T-helper 1 cell treated with Interleukin-12 subunit alpha and Interleukin-12 subunit beta and Interleukin-4 antibody, amounts not matched to agents 30 ng/mL and 1 ng/mL, for 36 hours (primary cell): ENCODE data around the gene TINAG. TPM values are rescaled to one million over a fixed set of nuclear protein-coding genes. Genes with fewer than 3 reads are reported as not detected.
"Not testable (repeated sequence)": the region's sequence is repeated elsewhere in the genome, so short reads cannot be mapped to it uniquely, and the experiment has no call there.

Source experiments
- intact Hi-C: fragments of 100-400 bp; cut with micrococcal nuclease; formaldehyde crosslinking; loops from one replicate; pipeline ENCODE4 v1.15.1; 2024
- total RNA-seq: library from RNA; stranded (reverse); gene quantifications from 2 replicates; pipeline ENCODE4 v1.2.3, GENCODE V29; 2022

TINAG gene
- total RNA-seq, 1 donor from 2014 or later = not detected

DNA sequence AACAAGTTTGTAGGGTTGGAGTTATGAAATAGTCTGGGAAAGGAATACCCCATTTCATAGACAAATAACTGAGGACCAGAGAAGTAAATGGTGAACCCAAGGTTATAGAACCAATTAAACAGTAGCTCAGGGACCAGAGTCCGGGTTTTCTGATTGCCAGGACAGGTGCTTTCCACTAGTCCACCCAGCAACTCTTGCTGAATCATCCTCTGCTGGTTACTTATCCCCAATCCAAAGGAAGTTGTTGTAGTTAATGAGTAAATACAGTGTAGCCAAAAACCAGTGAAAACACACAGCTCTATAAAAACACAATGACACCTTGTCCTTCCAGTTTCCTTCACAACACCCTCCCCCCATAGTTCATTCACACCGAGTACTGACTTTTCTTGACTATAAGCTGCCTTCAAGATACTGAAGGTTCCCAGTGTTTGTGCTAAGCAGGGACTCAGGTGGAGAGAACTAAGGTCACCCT lies 766 bp upstream of the TINAG start:
- intact Hi-C loops = no loop called here

DNA sequence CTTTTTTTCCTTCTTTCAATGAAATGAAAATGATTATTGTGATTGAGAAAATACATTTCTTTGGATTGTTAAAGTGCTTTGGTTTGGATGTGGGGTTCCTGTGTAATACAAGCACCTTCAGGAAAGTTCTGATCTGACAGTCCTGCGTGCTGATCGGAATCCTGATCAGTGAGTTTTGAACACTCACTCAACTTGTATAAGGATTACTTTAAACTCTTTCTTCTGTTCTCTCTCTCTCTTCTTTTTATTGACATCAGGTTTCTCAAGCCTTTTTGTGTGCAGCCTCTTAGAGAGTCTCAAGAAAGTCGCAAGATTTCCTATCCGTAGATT lies 710 bp downstream of the TINAG start:
- intact Hi-C loops = no loop called here

DNA sequence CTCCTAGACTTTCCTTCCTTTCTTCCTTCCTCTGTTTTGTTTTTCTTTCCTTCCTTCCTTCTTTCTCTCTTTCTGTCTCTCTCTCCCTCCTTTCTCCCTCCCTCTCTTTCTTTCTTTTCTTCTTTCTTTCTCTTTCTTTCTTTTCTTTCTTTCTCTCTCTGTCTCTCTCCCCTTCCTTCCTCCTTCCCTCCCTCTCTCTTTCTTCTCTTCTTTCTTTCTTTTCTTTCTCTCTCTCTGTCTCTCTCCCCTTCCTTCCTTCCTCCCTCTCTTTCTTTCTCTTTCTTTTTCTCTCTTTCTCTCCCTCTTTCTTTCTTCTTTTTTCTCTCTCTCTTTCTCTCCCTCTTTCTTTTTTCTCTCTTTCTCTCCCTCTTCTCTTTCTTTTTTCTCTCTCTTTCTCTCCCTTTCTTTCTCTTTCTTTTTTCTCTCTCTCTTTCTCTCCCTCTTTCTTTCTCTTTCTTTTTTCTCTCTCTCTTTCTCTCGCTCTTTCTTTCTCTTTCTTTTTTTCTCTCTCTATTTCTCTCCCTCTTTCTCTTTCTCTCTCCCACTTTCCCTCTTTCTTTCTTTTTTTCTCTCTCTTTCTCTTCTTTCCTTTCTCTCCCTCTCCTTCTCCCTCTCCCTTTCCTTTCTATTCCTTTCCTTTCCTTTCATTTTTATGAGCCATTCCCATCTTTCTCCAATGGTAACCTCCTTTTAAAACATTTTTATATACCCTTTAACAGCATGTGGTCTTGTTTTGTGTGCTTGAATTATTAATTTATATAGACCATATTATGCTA lies 2.3 kb downstream of the TINAG start:
- intact Hi-C loops = no loop called here

DNA sequence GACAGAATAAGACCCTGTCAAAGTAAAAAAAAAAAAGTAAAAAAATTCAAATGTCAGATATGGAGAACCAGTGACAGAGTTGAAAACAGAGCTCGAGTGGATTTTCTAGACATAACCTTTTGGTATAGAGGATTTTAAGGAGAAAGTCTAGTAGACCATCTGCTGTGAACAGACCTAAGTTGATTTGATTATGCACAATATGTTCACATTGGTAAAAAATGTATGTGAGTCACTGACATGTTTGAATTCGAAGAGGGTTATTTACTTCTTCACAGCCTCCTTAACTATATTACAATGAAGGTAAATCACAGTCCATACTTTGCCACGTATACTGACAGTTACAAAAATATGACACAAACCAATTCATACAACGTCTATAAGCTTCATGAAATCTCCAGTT lies 7.4 kb downstream of the TINAG start:
- intact Hi-C loops = no loop called here

DNA sequence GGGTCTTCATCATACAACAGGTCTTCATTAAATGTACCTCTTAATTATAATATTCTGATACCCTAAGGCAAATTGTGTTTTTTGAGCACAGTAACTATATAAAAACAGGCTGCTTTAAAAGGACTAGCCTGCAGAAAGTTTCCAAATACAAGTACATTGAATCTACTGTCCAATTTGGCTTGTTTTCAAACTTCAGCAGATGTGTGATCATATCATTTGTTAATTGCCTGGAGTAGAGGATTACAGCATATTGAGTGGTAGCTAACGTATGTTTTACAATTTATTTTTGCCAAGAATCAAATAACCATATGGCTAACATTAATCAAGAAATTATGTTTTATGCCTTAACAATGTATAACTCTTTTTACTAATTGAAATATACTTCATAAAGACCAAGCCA lies 12.6 kb downstream of the TINAG start:
- intact Hi-C loops = no loop called here

DNA sequence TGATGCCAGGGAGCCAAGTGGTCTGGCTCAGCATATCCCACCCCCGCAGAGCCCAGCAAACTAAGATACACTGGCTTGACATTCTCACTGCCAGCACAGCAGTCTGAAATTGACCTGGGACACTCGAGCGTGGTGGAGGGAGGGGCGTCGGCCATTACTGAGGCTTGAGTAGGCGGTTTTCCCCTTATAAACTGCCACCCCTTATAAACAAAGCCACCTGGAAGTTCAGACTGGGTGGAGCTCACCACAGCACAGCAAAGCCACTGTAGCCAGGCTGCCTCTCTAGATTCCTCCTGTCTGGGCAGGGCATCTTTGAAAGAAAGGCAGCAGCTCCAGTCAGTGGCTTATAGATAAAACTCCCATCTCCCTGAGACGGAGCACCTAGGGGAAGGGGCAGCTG lies 19.4 kb downstream of the TINAG start:
- intact Hi-C loops = no loop called here

DNA sequence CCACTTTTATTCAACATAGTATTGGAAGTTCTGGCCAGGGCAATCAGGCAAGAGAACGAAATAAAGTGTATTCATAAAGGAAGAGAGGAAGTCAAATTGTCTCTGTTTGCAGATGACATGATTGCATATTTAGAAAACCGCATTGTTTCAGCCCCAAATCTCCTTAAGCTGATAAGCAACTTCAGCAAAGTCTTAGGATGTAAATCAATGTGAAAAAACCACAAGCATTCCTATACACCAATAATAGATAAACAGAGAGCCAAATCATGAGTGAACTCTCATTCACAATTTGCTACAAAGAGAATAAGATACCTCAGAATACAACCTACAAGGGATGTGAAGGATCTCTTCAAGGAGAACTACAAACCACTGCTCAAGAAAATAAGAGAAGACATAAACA lies 23.3 kb downstream of the TINAG start:
- intact Hi-C loops = not testable (repeated sequence)

DNA sequence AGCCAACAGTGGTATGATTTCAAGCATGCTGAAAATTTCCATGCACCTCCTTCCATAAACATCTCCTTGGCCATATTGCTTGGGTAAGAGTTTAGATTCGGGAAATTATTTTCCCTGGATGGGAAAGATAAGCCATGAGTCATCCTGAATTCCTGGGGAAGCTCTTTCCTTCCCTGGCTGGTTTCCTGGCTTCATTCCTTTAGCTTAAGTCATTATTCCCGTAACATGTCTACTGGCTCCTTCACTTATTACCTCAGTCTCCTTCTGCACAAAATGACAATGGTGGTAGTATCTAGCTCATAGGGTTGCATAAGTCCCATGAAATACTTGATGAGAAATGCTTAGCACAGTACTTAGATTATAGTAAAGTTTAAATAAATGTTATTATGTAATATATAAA lies 27.6 kb downstream of the TINAG start:
- intact Hi-C loops = no loop called here

DNA sequence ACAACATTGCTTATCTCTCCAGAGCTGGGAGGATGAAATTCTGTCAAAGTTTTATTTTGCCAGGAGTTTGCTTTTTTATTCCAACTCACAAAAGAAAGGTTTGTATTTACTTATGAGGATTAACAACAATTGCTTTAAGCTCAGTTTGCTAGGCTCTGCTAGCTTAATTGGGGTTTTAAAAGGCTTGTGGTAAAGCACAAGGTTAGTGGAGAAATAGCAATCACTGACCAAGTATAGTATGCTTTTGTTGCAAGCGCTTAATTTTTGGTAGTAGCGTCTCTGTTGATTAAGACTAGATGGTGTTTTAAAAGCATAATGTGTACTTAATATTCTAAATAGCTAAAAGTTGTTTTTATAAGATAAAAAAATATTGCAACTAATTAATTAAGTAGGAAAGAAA lies 45.7 kb downstream of the TINAG start:
- intact Hi-C loops = no loop called here

DNA sequence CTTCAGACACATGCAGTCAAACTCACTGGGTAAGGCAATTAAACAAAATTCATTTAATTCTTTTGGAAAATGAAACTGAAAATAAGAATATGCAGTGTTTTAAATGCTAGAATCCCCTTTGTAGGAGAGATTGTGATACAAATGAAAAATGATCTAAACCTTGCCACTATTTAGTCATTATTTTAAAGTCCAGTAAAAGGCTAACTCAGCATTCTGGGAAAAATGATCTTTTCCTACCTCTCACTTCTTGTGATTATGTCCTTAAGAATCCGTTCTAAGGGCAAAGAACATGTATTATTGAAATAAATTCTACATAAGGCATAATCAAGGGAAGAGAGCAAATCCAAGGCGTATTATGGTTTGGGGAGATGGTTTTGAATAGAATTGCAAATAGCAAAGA lies 46.4 kb downstream of the TINAG start:
- intact Hi-C loops = no loop called here

DNA sequence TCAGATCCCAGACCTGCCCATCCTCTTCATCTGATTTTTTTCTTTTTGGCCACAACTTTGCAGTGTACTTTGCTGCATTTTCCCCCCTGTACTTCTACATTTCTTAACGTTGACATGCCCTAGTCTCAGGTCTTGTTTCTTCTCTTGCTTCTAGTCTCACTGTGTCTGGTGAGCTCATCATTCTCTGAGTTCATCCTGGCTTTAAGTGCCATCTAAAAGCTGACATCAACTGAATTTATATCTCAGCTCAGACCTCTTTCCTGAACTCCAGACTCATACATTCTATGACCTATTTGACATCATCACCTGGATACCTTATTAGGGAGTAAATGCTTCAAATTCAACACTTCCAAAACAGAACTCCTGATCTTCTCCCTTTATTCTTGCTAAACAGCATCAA lies 48.9 kb downstream of the TINAG start:
- intact Hi-C loops = no loop called here

DNA sequence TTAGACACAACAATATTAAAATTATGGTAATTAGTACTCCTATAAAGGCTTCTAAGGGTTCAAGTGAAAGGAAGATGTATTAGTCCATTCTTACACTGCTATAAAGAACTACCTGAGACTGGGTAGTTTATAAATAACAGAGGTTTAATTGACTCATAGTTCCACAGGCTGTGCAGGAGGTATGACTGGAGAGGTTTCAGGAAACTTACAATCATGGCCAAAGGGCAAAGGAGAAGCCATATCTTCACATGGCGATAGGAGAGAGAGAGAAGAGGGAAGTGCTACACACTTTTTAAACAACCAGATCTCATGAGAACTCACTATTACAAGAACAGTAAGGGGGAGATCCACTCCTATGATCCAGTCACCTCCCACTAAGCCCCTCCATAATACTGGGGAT lies 52.9 kb downstream of the TINAG start:
- intact Hi-C loops = no loop called here

DNA sequence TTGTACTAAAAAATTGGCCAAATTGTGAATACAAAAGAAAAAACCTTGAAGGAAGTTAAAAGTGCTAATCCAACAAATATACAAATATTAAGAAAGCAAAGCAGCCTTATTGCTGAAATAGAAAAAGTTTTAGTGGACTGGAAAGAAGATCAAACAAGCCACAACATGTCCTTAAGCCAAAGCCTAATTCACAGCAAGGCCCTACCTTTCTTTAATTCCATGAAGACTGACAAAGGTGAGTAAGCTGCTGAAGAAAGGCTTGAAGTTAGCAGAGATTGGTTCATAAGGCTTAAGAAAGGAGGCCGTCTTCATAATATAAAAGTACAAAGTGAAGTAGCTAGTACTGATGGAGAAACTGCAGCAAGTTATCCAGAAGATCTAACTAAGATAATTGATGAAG lies 53.5 kb downstream of the TINAG start:
- intact Hi-C loops = no loop called here

DNA sequence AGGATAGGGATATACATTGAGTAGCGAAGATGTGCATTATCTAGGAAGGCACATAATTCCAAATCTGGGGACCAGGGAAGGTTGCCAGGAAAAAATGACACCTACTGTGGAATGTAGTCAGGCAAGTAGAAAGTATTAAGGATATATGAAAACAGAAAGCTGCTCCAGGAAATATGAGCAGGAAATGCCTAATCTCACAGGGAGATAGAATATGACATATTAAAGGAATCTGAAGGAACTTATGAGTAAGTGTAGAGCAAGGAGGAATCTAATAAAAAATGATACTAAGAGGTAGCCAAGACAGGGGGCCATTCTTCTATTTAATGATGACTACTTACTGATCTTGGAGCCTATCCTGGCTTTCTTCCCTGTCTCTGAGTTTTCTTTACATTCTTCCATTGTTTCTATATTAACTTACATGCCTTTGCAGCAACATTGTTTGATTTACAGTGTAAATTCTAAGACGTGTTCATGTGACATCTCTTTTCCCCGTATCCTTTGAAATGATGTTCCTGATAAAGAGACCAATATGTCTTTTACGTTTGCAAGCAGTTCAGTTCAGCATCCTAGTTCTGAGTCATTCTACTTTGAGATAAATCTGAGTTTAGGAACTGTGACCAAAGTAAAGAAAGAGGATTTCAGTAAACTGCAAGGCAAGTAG lies 58.6 kb downstream of the TINAG start:
- intact Hi-C loops = no loop called here

DNA sequence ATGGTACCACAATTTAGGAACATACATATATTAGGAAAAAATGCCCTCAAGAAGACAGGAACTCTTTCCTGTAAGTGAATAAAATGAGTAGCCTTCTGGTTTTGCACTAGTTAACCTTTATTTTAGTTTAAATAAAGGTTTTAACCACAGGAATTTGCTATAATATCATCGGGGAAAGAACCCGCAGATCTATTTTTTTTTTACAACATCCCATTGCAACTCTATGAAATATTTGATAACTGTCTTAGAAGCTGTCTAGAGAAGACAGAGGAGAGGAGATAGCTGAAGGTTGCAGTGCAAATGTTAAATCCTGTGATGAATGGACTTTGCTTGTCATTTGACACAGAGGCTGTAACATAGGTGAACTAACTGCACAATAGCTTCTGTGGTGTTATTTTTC lies 69.5 kb downstream of the TINAG start:
- intact Hi-C loops = no loop called here

DNA sequence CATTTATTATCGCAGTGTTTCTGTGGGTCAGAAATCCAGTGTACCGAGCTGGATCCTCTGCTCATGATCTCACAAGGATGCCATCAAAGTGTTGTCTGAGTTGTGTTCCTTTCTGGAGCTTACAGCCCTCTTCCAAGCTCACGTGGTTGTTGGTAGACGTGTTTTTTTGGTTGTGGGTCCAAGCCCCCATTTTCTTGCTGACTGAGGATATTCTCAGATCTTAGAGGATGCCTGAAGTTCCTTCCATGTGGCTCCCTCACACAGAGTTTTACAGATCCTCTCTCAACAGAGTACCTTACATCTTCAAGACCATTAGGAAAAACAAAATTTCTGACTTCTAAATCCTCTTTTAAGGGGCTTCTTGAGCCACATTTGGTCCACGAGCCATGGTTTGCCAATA lies 78.1 kb downstream of the TINAG start:
- intact Hi-C loops = no loop called here

DNA sequence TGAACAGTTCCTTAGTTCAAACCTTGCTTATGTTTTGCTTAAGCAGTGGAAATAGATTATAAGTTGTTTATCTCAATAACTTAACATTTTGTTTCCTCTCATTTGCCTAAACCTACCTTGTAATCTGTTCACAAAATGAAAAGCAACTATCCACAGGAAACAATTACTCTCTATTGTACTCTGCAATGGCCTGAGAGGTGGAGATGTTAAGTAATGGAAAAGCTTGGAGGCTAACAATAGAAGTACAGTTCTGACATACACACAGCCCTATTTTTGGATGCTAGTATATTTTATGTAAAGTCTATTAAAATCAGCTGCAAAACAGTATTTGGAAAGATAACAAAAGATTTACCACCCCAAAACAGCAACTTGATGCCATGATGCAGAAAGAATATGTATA lies 82.1 kb downstream of the TINAG start:
- intact Hi-C loops = no loop called here

DNA sequence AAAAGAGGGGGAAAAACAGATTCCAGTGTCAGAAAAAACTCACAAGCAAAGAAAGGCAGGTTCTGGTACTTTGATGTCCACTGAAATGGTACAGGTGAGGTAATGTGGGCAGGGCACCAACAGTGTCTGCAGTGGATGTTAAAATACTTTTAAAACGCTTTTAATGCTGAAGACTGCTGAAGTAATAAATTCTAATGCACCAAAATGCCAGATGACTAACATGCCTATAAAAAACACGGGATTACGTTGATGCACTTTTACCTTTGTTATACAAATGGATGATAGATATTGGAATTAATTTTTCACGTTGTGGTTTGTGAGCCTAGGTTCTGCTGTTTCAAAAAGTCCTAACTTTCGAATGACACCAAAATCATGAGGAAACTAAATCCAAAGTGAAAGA lies 83.3 kb downstream of the TINAG start:
- intact Hi-C loops = no loop called here

DNA sequence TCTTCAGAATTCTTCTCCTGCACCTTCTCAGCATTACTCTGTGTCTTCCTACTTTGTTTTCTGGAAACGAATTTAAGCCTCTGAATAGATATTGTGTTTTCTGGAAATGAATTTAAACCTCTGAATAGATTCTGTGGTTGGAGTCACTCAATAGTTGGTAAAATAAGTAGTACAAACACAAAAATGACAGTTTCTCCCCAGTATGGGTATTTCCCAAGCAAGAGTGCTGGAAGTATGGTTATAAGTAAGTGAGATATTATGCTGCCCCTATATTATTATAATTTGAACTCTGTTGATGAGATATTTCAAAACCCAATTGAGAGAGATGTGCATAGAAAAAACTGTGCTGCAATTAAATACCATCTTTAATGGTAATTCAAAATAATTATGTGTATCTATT lies 94.9 kb downstream of the TINAG start:
- intact Hi-C loops = loop anchor here (10.0 kb wide), 1 partner anchor 2002 kb away; no protein-coding TSS in a partner anchor

DNA sequence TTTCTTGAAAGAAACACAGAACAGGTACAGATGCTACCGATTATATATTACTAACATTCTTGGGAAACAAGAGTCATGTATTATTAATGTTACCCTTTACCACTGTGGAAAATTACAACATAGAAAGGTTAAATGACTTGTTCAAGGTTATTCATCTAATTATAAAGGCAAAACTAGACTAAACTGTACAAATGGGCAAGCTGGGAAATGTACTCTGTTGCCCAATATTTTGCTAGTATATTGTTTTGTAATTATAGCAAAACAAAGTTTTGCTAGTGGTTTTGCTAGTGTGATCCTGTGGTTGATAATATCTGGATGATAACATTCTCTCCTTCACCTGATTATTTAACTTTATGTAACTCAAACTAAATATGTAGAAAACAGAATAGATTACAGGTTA lies 96.5 kb downstream of the TINAG start:
- intact Hi-C loops = loop anchor here (10.0 kb wide), 1 partner anchor 2000 kb away; no protein-coding TSS in a partner anchor

DNA sequence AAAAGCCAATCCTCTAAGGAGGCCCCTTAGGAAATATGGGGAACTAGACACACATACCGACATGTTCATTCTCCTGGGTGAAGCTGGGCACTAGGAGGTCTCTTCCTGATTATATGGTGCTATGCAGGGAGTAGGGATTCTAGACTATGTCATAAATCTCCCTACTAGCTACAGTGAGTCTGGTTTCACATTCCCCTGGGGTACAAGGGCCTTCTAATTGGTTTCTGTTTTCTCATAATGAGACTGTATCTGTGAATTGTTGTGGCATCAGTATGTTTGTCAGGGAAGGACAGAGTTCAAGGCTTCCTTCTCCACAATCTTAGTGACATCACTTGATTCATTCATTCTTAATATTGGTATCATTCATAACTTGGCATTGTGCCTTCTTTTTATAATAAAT lies 103.5 kb downstream of the TINAG start:
- intact Hi-C loops = no loop called here

DNA sequence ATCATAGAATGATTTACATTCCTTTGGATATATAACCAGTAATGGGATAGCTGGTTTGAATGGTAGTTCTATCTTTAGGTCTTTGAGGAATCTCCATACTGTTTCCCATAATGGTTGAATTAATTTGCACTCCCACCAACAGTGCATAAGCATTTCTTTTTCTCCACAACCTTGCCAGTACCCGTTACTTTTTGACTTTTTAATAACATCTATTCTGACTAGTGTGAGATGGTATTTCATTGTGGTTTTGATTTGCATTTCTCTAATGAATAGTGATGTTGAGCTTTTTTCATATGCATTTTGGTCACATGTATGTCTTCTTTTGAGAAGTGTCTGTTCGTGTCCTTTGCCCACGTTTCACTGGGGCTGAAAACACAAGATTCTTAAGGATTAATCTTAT lies 107.3 kb downstream of the TINAG start:
- intact Hi-C loops = no loop called here

DNA sequence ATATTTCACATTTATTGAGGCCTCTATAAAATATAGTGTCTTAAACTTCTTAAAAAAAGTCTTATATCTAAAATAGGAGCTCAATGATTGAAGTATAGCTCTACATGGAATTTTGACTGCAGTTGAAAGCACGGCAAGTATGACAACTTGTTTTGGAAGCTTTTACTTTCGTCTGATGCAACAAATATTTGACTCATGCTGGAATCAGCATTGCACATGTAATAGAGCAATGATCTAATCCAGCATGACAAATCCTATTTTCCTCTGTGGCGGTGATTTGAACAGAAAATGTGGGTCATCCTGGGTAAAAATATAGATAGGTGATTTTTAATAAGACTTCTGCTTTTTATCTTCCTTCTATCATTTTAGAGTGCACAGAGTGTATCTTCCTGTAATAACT lies 111.6 kb downstream of the TINAG start:
- intact Hi-C loops = no loop called here
